Thyroid gland (tissue), 4 donors: ENCODE data around the gene ADAMTSL3.

Experiments
- POLR2A ChIP-seq, 2 donors: fragments of 450-650 bp; IDR thresholded peaks; one replicate each; pipeline ENCODE4 v1.6.1; 2017; ENCODE audit warnings: antibody characterized with exemption in 2 of 2, mild to moderate bottlenecking in 2 of 2, moderate library complexity in 1 of 2
- TF ChIP-seq, protein P1 (sequence below), 6 experiments: fragments of 200-600 bp in 3 of 6; fragments of 450-650 bp in 3 of 6; sonication (generic) in 3 of 6; IDR thresholded peaks; one replicate each; pipeline ENCODE4 v1.5.1; 2016 to 2019; ENCODE audit warnings: antibody characterized with exemption in 6 of 6, mild to moderate bottlenecking in 2 of 6, inconsistent platforms in 1 of 6, moderate library complexity in 1 of 6

DNA sequence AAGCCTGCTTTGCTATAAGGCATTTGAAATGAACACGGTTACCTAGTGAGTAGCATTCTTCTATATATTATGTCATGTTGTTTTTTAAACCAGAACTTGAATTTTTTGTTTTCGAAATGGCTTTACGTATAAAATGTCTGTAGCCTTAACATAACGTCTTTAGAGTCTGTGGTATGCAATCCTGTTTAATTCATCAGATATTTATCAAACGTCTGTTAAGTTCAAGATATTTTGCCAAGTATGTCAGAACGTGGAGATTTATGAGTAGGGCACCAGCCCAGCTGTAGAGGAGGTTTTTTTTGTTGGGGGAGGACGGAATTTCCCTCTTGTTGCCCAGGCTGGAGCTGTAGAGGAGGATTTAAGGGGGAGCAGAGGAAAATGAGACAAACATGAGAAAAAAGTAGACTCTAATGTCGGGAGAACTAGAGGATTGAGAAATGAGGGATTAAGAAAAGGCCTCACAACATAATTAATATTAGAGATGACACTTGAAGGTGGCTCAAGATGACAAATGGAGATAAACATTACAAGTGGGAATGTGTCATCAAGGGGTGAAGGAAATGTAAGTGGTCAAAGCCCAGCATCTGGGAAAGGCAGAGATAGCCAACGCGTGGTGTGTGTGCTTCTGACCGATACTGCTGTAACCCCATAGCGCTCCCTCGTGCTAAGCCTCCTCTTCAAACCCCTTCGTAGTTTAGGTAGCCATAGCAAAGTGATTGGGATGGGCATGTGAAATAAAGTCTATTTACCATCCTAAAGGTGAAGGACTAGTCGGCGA, 427.7 kb downstream of the ADAMTSL3 start:
- TF ChIP-seq, protein P1, sequence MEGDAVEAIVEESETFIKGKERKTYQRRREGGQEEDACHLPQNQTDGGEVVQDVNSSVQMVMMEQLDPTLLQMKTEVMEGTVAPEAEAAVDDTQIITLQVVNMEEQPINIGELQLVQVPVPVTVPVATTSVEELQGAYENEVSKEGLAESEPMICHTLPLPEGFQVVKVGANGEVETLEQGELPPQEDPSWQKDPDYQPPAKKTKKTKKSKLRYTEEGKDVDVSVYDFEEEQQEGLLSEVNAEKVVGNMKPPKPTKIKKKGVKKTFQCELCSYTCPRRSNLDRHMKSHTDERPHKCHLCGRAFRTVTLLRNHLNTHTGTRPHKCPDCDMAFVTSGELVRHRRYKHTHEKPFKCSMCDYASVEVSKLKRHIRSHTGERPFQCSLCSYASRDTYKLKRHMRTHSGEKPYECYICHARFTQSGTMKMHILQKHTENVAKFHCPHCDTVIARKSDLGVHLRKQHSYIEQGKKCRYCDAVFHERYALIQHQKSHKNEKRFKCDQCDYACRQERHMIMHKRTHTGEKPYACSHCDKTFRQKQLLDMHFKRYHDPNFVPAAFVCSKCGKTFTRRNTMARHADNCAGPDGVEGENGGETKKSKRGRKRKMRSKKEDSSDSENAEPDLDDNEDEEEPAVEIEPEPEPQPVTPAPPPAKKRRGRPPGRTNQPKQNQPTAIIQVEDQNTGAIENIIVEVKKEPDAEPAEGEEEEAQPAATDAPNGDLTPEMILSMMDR (IDR thresholded peaks at IDR 0.05), result no peak
- no peak for TF ChIP-seq POLR2A (IDR thresholded peaks at IDR 0.05)
